HepG2 (cell line): Measurements from ENCODE around the gene RAB43. TPM values are rescaled to one million over a fixed set of nuclear protein-coding genes. Genes with fewer than 3 reads are reported as not detected.
A peak's percentile ranks its signal among the peaks of the same experiment; 100 is the strongest.

Experiments
- CREM ChIP-seq, 2 experiments: sonication (generic) in 1 of 2; formaldehyde crosslinking in 1 of 2; IDR thresholded peaks; 2 replicates each; pipeline versions ENCODE4 v1.4.0 to v1.6.1; 2016 to 2020; ENCODE audit warnings: antibody characterized with exemption in 1 of 2, mild to moderate bottlenecking in 1 of 2, missing genetic modification reagents in 1 of 2
- DR1 ChIP-seq: sonication (generic); formaldehyde crosslinking; IDR thresholded peaks from 2 replicates; pipeline ENCODE4 v1.8.0; 2021; ENCODE audit warnings: mild to moderate bottlenecking, missing genetic modification reagents, inconsistent platforms
- EED ChIP-seq: sonication (generic); formaldehyde crosslinking; IDR thresholded peaks from 2 replicates; pipeline ENCODE4 v1.5.0; 2020; ENCODE audit warnings: mild to moderate bottlenecking, missing genetic modification reagents
- GATAD2A ChIP-seq: IDR thresholded peaks from 2 replicates; pipeline ENCODE4 v1.6.1; 2016
- IRF2 ChIP-seq: IDR thresholded peaks from 2 replicates; pipeline ENCODE4 v1.6.1; 2018; ENCODE audit warnings: missing genetic modification reagents, missing compliant biosample characterization
- KAT2B ChIP-seq: fragments of 150-350 bp; IDR thresholded peaks from 2 replicates; pipeline ENCODE4 v1.6.1; 2014; ENCODE audit warnings: low read depth, low read length, borderline replicate concordance
- NFE2 ChIP-seq: sonication (generic); formaldehyde crosslinking; IDR thresholded peaks from 2 replicates; pipeline ENCODE4 v1.4.0; 2020; ENCODE audit warnings: missing genetic modification reagents
- NFE2L2 ChIP-seq: fragments of 150-350 bp; IDR thresholded peaks from 2 replicates; pipeline ENCODE4 v1.6.1; 2014; ENCODE audit warnings: low read length
- ONECUT2 ChIP-seq: sonication (generic); formaldehyde crosslinking; IDR thresholded peaks from 2 replicates; pipeline ENCODE4 v1.4.0; 2020; ENCODE audit warnings: missing genetic modification reagents
- POGZ ChIP-seq: sonication (generic); formaldehyde crosslinking; IDR thresholded peaks from 2 replicates; pipeline ENCODE4 v1.4.0; 2020; ENCODE audit warnings: mild to moderate bottlenecking, missing genetic modification reagents
- PRMT3 ChIP-seq: sonication (generic); formaldehyde crosslinking; IDR thresholded peaks from 2 replicates; pipeline ENCODE4 v1.8.1; 2022; ENCODE audit warnings: low read depth, mild to moderate bottlenecking, moderate library complexity, missing genetic modification reagents, borderline replicate concordance
- RCOR2 ChIP-seq: IDR thresholded peaks from 2 replicates; pipeline ENCODE4 v1.6.1; 2016; ENCODE audit warnings: missing biosample characterization, missing genetic modification reagents
- RXRB ChIP-seq: IDR thresholded peaks from 2 replicates; pipeline ENCODE4 v1.6.1; 2016; ENCODE audit warnings: borderline replicate concordance, missing genetic modification reagents, missing compliant biosample characterization
- SIX1 ChIP-seq: sonication (generic); formaldehyde crosslinking; IDR thresholded peaks from 2 replicates; pipeline ENCODE4 v1.4.0; 2020; ENCODE audit warnings: missing genetic modification reagents, borderline replicate concordance
- SKI ChIP-seq: fragments of 450-650 bp; IDR thresholded peaks from one replicate; pipeline ENCODE4 v1.6.1; 2018; ENCODE audit warnings: mild to moderate bottlenecking; ENCODE audit not compliant: partially characterized antibody
- SMC3 ChIP-seq: IDR thresholded peaks from 2 replicates; pipeline ENCODE4 v1.6.1; 2011; ENCODE audit warnings: low read length, improper control_type of control experiment
- ZFP1 ChIP-seq: IDR thresholded peaks from 2 replicates; pipeline ENCODE4 v1.6.1; 2016
- ZMYM4 ChIP-seq: sonication (generic); formaldehyde crosslinking; IDR thresholded peaks from 2 replicates; pipeline ENCODE4 v1.8.1; 2023; ENCODE audit warnings: mild to moderate bottlenecking, missing genetic modification reagents
- ZNF333 ChIP-seq: sonication (generic); formaldehyde crosslinking; IDR thresholded peaks from 2 replicates; pipeline ENCODE4 v1.4.0; 2020; ENCODE audit warnings: mild to moderate bottlenecking, missing genetic modification reagents, borderline replicate concordance
- ZNF335 ChIP-seq: sonication (generic); formaldehyde crosslinking; IDR thresholded peaks from 2 replicates; pipeline ENCODE4 v1.4.0; 2020; ENCODE audit warnings: missing genetic modification reagents
- ZNF549 ChIP-seq: sonication (generic); formaldehyde crosslinking; IDR thresholded peaks from 2 replicates; pipeline ENCODE4 v1.5.0; 2020; ENCODE audit warnings: missing genetic modification reagents
- ZNF556 ChIP-seq: sonication (generic); formaldehyde crosslinking; IDR thresholded peaks from 2 replicates; pipeline ENCODE4 v1.4.0; 2020; ENCODE audit warnings: mild to moderate bottlenecking, missing genetic modification reagents, borderline replicate concordance
- ZNF577 ChIP-seq: sonication (generic); formaldehyde crosslinking; IDR thresholded peaks from 2 replicates; pipeline ENCODE4 v1.4.0; 2020; ENCODE audit warnings: mild to moderate bottlenecking, low read depth, missing genetic modification reagents, borderline replicate concordance
- ZNF615 ChIP-seq: sonication (generic); formaldehyde crosslinking; IDR thresholded peaks from 2 replicates; pipeline ENCODE4 v1.5.0; 2020; ENCODE audit warnings: mild to moderate bottlenecking, missing genetic modification reagents, borderline replicate concordance
- ZNF879 ChIP-seq: sonication (generic); formaldehyde crosslinking; IDR thresholded peaks from 2 replicates; pipeline ENCODE4 v1.8.1; 2023; ENCODE audit warnings: missing genetic modification reagents
- polyA plus RNA-seq, 8 experiments: library from polyadenylated mRNA; depleted of rRNA in 3 of 8; stranded (reverse) in 7 of 8; unstranded in 1 of 8; fragments of >200 nt; fragmentation: Illumina TruSeq in 4 of 8; extraction: Trizol in 4 of 8; gene quantifications; 2 replicates each; pipeline versions ENCODE4 v1.2.1 to v1.2.3, GENCODE V29; 2011 to 2016; ENCODE audit warnings: low read depth in 4 of 8, missing spikeins in 1 of 8, mixed read lengths in 1 of 8; ENCODE audit not compliant: insufficient read depth in 1 of 8
- total RNA-seq, 5 experiments: library from RNA; depleted of rRNA; stranded (reverse); fragments of >200 nt; fragmentation: Illumina TruSeq; extraction: Trizol; gene quantifications; 2 replicates each; pipeline ENCODE4 v1.2.3, GENCODE V29; 2016; ENCODE audit warnings: low read depth in 1 of 5
- TF ChIP-seq, protein P1 (sequence below): IDR thresholded peaks from 2 replicates; pipeline ENCODE4 v1.6.1; 2012; ENCODE audit warnings: inconsistent platforms
- TF ChIP-seq, protein P2 (sequence below): IDR thresholded peaks from 2 replicates; pipeline ENCODE4 v1.6.1; 2016; ENCODE audit warnings: low read depth
- TF ChIP-seq, protein P3 (sequence below): sonication (generic); formaldehyde crosslinking; IDR thresholded peaks from 2 replicates; pipeline ENCODE4 v1.9.0; 2021; ENCODE audit warnings: missing genetic modification reagents, borderline replicate concordance

RAB43 gene
- total and polyA plus RNA-seq, 2 of the 13 experiments (the other 11 are each of a cell fraction or from before 2014, with no cell fraction given), result 11.8 to 18.4 TPM

DNA sequence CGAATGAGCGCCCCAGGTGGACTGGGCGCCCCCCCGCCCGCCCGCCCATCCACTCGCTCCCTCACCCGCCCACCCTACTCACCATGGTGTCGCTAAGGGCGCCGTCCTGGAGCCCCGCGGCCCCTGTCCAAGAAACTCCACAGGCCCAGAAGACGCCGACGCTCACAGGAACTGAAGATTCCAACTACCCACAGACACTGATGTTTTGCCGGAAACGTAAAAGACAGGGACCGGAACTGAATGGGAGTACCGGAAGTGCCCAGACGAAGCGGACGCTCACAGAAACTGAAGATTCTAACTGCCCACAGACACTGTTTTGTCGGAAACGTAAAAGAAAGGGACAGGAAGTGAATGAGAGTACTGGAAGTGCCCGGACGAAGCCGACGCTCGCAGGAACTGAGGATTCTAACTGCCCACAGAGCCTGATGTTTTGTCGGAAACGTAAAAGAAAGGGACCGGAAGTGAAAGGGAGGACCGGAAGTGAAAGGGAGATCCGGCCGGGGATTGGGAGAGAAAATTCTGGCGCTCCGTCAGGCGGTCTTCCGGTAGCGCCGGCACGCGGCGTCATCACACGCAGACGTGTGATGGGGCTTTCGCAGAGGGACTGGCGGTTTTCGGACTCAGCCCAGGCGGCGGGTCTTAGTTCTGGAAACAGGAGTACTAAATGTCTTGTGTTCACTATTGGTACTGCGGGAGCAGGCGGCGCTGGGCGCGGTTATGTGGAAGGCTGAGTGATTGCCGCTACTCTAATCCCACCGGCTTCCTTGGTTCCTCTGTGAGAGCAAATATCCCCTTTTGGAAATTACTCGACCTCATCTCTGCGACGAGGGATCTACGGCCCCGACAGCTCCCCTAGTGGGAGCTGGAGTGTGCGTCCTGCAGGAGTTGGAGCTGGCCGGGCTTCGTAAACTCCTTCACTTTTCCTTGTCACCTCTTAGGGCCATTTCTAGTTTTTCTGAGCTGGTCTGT, 39.6 kb upstream of the RAB43 start, which contains the start of gene ISY1 (continued):
- TF ChIP-seq, protein P1, sequence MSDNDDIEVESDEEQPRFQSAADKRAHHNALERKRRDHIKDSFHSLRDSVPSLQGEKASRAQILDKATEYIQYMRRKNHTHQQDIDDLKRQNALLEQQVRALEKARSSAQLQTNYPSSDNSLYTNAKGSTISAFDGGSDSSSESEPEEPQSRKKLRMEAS, result peak; percentile 93
- no peak for TF ChIP-seq KAT2B
- TF ChIP-seq, protein P2, sequence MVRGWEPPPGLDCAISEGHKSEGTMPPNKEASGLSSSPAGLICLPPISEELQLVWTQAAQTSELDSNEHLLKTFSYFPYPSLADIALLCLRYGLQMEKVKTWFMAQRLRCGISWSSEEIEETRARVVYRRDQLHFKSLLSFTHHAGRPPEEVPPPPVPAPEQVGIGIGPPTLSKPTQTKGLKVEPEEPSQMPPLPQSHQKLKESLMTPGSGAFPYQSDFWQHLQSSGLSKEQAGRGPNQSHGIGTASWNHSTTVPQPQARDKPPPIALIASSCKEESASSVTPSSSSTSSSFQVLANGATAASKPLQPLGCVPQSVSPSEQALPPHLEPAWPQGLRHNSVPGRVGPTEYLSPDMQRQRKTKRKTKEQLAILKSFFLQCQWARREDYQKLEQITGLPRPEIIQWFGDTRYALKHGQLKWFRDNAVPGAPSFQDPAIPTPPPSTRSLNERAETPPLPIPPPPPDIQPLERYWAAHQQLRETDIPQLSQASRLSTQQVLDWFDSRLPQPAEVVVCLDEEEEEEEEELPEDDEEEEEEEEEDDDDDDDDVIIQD (CRISPR knock-in tag), result no peak
- TF ChIP-seq RCOR2 (CRISPR knock-in tag), result no peak
- TF ChIP-seq SKI, result no peak
- peak; percentile 43; the same call in 1 of the 2 replicates for TF ChIP-seq RXRB (CRISPR knock-in tag)
- peak; percentile 98 for TF ChIP-seq CREM (IDR thresholded peaks at IDR 0.05)
- 0 out of 2 replicates have a peak, but pooled peaks have one; percentile 30 for TF ChIP-seq CREM (CRISPR knock-in tag; IDR thresholded peaks at IDR 0.05)
- TF ChIP-seq ZNF615 (CRISPR knock-in tag), result no peak
- no peak for TF ChIP-seq ZNF879 (CRISPR knock-in tag)
- TF ChIP-seq ZNF556, result peak; percentile 81; the same call in 1 of the 2 replicates
- TF ChIP-seq SMC3, result no peak
- TF ChIP-seq ZNF335 (CRISPR knock-in tag), result peak; percentile 82
- TF ChIP-seq SIX1 (CRISPR knock-in tag), result no peak
- TF ChIP-seq DR1 (CRISPR knock-in tag), result peak; percentile 49; the same call in 1 of the 2 replicates
- no peak for TF ChIP-seq PRMT3 (CRISPR knock-in tag)
- no peak for TF ChIP-seq ZNF549
- peak; percentile 51 for TF ChIP-seq GATAD2A (CRISPR knock-in tag)
- no peak for TF ChIP-seq ZNF333 (CRISPR knock-in tag)
- TF ChIP-seq ZMYM4 (CRISPR knock-in tag), result peak; percentile 79
- no peak; the same call in 1 of the 2 replicates for TF ChIP-seq ZFP1 (CRISPR knock-in tag)
- TF ChIP-seq IRF2 (CRISPR knock-in tag), result peak; percentile 45; the same call in 1 of the 2 replicates
- TF ChIP-seq POGZ (CRISPR knock-in tag), result 0 out of 2 replicates have a peak, but pooled peaks have one; percentile 43
- TF ChIP-seq NFE2L2, result no peak
- TF ChIP-seq ONECUT2, result no peak
- TF ChIP-seq EED, result no peak
- no peak for TF ChIP-seq ZNF577 (CRISPR knock-in tag)
- TF ChIP-seq NFE2 (CRISPR knock-in tag), result no peak
- TF ChIP-seq, protein P3, sequence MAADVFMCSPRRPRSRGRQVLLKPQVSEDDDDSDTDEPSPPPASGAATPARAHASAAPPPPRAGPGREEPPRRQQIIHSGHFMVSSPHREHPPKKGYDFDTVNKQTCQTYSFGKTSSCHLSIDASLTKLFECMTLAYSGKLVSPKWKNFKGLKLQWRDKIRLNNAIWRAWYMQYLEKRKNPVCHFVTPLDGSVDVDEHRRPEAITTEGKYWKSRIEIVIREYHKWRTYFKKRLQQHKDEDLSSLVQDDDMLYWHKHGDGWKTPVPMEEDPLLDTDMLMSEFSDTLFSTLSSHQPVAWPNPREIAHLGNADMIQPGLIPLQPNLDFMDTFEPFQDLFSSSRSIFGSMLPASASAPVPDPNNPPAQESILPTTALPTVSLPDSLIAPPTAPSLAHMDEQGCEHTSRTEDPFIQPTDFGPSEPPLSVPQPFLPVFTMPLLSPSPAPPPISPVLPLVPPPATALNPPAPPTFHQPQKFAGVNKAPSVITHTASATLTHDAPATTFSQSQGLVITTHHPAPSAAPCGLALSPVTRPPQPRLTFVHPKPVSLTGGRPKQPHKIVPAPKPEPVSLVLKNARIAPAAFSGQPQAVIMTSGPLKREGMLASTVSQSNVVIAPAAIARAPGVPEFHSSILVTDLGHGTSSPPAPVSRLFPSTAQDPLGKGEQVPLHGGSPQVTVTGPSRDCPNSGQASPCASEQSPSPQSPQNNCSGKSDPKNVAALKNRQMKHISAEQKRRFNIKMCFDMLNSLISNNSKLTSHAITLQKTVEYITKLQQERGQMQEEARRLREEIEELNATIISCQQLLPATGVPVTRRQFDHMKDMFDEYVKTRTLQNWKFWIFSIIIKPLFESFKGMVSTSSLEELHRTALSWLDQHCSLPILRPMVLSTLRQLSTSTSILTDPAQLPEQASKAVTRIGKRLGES (CRISPR knock-in tag), result no peak
